Parathyroid adenoma (tissue), 2 donors: ENCODE data around the gene MIB2.

Experiments
- H2AFZ ChIP-seq: fragments of 300-600 bp; sonication (generic); one replicate; pipeline ENCODE4 v1.7.0; 2017; ENCODE audit warnings: antibody characterized with exemption, mild to moderate bottlenecking
- H3K27ac ChIP-seq: fragments of 300-600 bp; sonication (generic); one replicate; pipeline ENCODE4 v1.7.0; 2017
- H3K27me3 ChIP-seq: fragments of 300-600 bp; sonication (generic); one replicate; pipeline ENCODE4 v1.7.0; 2017; ENCODE audit warnings: low read length; ENCODE audit not compliant: control insufficient read depth, insufficient read depth
- H3K36me3 ChIP-seq: fragments of 300-600 bp; sonication (generic); one replicate; pipeline ENCODE4 v1.7.0; 2017; ENCODE audit warnings: low read length; ENCODE audit not compliant: control insufficient read depth, insufficient read depth
- H3K4me1 ChIP-seq: fragments of 300-600 bp; sonication (generic); one replicate; pipeline ENCODE4 v1.7.0; 2017; ENCODE audit warnings: control low read depth
- H3K4me2 ChIP-seq: fragments of 300-600 bp; sonication (generic); one replicate; pipeline ENCODE4 v1.7.0; 2017; ENCODE audit warnings: low read length
- H3K4me3 ChIP-seq: fragments of 300-600 bp; sonication (generic); one replicate; pipeline ENCODE4 v1.7.0; 2017; ENCODE audit warnings: low read depth, low read length
- H3K79me2 ChIP-seq: fragments of 300-600 bp; sonication (generic); one replicate; pipeline ENCODE4 v1.7.0; 2017; ENCODE audit warnings: control low read depth
- H3K9ac ChIP-seq: fragments of 300-600 bp; sonication (generic); one replicate; pipeline ENCODE4 v1.7.0; 2017; ENCODE audit warnings: mild to moderate bottlenecking
- H3K9me3 ChIP-seq: fragments of 300-600 bp; sonication (generic); one replicate; pipeline ENCODE4 v1.7.0; 2017; ENCODE audit warnings: low read length; ENCODE audit not compliant: control insufficient read depth
- CTCF ChIP-seq: fragments of 300-600 bp; sonication (generic); IDR thresholded peaks from one replicate; pipeline ENCODE4 v1.7.0; 2017; ENCODE audit warnings: antibody characterized with exemption, mild to moderate bottlenecking
- donor health status: primary hyperparathyroidism.

The MIB2 gene

GRCh38 chr1:1615256-1616044 is at the start of gene MIB2:
TSS of gene MIB2 (plus strand) at chr1:1615500. CDS start at chr1:1623453, 7,953 bp downstream.
- H3K9ac ChIP-seq: peak within 1 kb of the TSS; percentile 93
- H3K9me3 ChIP-seq: no peaks in the 10 kb centered on the region
- H3K27ac ChIP-seq: peak within 1 kb of the TSS; percentile 99
- no peak for TF ChIP-seq CTCF
- H3K79me2 ChIP-seq: peaks cover 2% of the 10 kb centered on the region
- no peaks in the 10 kb centered on the region for H3K36me3 ChIP-seq
- H3K4me3 ChIP-seq: peak within 1 kb of the TSS; percentile 100
- peak within 1 kb of the TSS; percentile 90 for H3K4me2 ChIP-seq
- H3K4me1 ChIP-seq: no peaks in the 10 kb centered on the region
- peak within 1 kb of the TSS; percentile 91 for H2AFZ ChIP-seq
- no peaks in the 10 kb centered on the region for H3K27me3 ChIP-seq

- no peak overlapping the region for H3K9ac ChIP-seq
- peaks cover 39% of the 10 kb centered on the region for H3K79me2 ChIP-seq
- no peaks in the 10 kb centered on the region for H3K27me3 ChIP-seq
- H3K4me2 ChIP-seq: no peak overlapping the region
- H3K4me1 ChIP-seq: no peaks in the 10 kb centered on the region
- no peak overlapping the region for H2AFZ ChIP-seq
- H3K9me3 ChIP-seq: no peaks in the 10 kb centered on the region
- no peak overlapping the region for H3K27ac ChIP-seq
- no peak overlapping the region for H3K4me3 ChIP-seq
- no peak for TF ChIP-seq CTCF
- no peaks in the 10 kb centered on the region for H3K36me3 ChIP-seq
Measured at GRCh38 chr1:1567152-1567875, 48.0 kb upstream of the MIB2 start.

GRCh38 chr1:1567891-1568291 is 47.4 kb upstream of the MIB2 start:
- no peak overlapping the region for H3K27ac ChIP-seq
- H3K9ac ChIP-seq: no peak overlapping the region
- H3K36me3 ChIP-seq: no peaks in the 10 kb centered on the region

GRCh38 chr1:1569341-1569740 is 46.0 kb upstream of the MIB2 start:
- H3K79me2 ChIP-seq: peaks cover 43% of the 10 kb centered on the region
- H2AFZ ChIP-seq: no peak overlapping the region
- no peak overlapping the region for H3K9ac ChIP-seq
- H3K9me3 ChIP-seq: no peaks in the 10 kb centered on the region
- no peak overlapping the region for H3K4me2 ChIP-seq
- no peaks in the 10 kb centered on the region for H3K4me1 ChIP-seq
- H3K27me3 ChIP-seq: no peaks in the 10 kb centered on the region
- H3K36me3 ChIP-seq: no peaks in the 10 kb centered on the region
- no peak overlapping the region for H3K27ac ChIP-seq
- no peak overlapping the region for H3K4me3 ChIP-seq
- TF ChIP-seq CTCF: no peak

More at GRCh38 chr1:1567891-1568291, 47.4 kb upstream of the MIB2 start:
- Histone ChIP-seq H3K79me2 (peaks cover 42% of the 10 kb centered on the region), H3K4me3 (no peak overlapping the region), H2AFZ (no peak overlapping the region), H3K4me2 (no peak overlapping the region), H3K9me3 (no peaks in the 10 kb centered on the region), H3K4me1 (no peaks in the 10 kb centered on the region), H3K27me3 (no peaks in the 10 kb centered on the region)
- no peak for TF ChIP-seq CTCF
